HEK293 (cell line): ENCODE measurements around the gene TMEM179.
A peak's percentile ranks its signal among the peaks of the same experiment; 100 is the strongest.

Experiments used
- CTCF ChIA-PET: fragments of 350-600 bp; formaldehyde crosslinking; extraction: SDS; loops from one replicate; lab custom pipeline; 2021; ENCODE audit warnings: antibody characterized with exemption; lab: Yijun Ruan, JAX
- POLR2A ChIA-PET: fragments of 300-600 bp; formaldehyde crosslinking; extraction: SDS; loops from one replicate; lab custom pipeline; 2020; ENCODE audit warnings: antibody characterized with exemption, inconsistent platforms; lab: Yijun Ruan, JAX
- H3K27ac ChIP-seq: fragments of 200-500 bp; sonication (Bioruptor generic); 2 replicates; pipeline ENCODE4 v1.5.1; 2014; ENCODE audit warnings: low read depth, low read length, control low read depth, inconsistent platforms; ENCODE audit errors: extremely low read depth
- H3K36me3 ChIP-seq, 2 experiments: fragments of 200-500 bp in 1 of 2; sonication (Bioruptor generic) in 1 of 2; 1 replicate in 1 of 2; 2 replicates in 1 of 2; pipeline ENCODE4 v1.5.1; 2014 to 2017; ENCODE audit warnings: inconsistent platforms in 2 of 2, low read length in 2 of 2; ENCODE audit not compliant: control insufficient read depth in 2 of 2, insufficient read depth in 1 of 2
- H3K4me1 ChIP-seq: fragments of 200-500 bp; sonication (Bioruptor generic); 2 replicates; pipeline ENCODE4 v1.5.1; 2014; ENCODE audit warnings: mild to moderate bottlenecking, low read length, inconsistent platforms; ENCODE audit not compliant: control insufficient read depth, insufficient read depth
- H3K4me3 ChIP-seq: 2 replicates; pipeline ENCODE4 v1.5.1; 2011; ENCODE audit warnings: low read depth, mild to moderate bottlenecking, control low read depth, low read length, moderate library complexity
- H3K9me3 ChIP-seq: fragments of 200-500 bp; sonication (Bioruptor generic); 2 replicates; pipeline ENCODE4 v1.5.1; 2014; ENCODE audit warnings: low read depth, low read length, inconsistent platforms; ENCODE audit not compliant: control insufficient read depth, insufficient read depth
- EGR2 ChIP-seq: fragments of 450-650 bp; formaldehyde crosslinking; IDR thresholded peaks from 2 replicates; pipeline ENCODE4 v1.5.1; 2016; ENCODE audit warnings: low read depth, missing biosample characterization, missing genetic modification characterization
- GLI4 ChIP-seq: fragments of 450-650 bp; formaldehyde crosslinking; IDR thresholded peaks from 2 replicates; pipeline ENCODE4 v1.5.1; 2016; ENCODE audit warnings: missing biosample characterization, missing genetic modification characterization
- KLF1 ChIP-seq: fragments of 450-650 bp; formaldehyde crosslinking; IDR thresholded peaks from 2 replicates; pipeline ENCODE4 v1.5.1; 2016; ENCODE audit warnings: missing biosample characterization, missing genetic modification characterization
- KLF16 ChIP-seq: fragments of 450-650 bp; formaldehyde crosslinking; IDR thresholded peaks from 2 replicates; pipeline ENCODE4 v1.5.1; 2017; ENCODE audit warnings: missing biosample characterization, missing genetic modification characterization
- MZF1 ChIP-seq: fragments of 450-650 bp; formaldehyde crosslinking; IDR thresholded peaks from 2 replicates; pipeline ENCODE4 v1.5.1; 2017; ENCODE audit warnings: missing biosample characterization, missing genetic modification characterization, borderline replicate concordance
- PBX3 ChIP-seq: sonication (generic); formaldehyde crosslinking; IDR thresholded peaks from 2 replicates; pipeline ENCODE4 v1.8.1; 2022; ENCODE audit warnings: mild to moderate bottlenecking, moderate library complexity, missing genetic modification reagents
- PRDM2 ChIP-seq: fragments of 450-650 bp; formaldehyde crosslinking; IDR thresholded peaks from 2 replicates; pipeline ENCODE4 v1.5.1; 2016; ENCODE audit warnings: missing biosample characterization, missing genetic modification characterization, borderline replicate concordance
- YY2 ChIP-seq: fragments of 450-650 bp; formaldehyde crosslinking; IDR thresholded peaks from 2 replicates; pipeline ENCODE4 v1.5.1; 2016; ENCODE audit warnings: missing biosample characterization, missing genetic modification characterization
- ZBTB8A ChIP-seq: fragments of 450-650 bp; formaldehyde crosslinking; IDR thresholded peaks from 2 replicates; pipeline ENCODE4 v1.5.1; 2016; ENCODE audit warnings: missing biosample characterization, missing genetic modification characterization
- ZFHX2 ChIP-seq: fragments of 450-650 bp; formaldehyde crosslinking; conservative IDR thresholded peaks from 2 replicates; pipeline ENCODE4 v1.5.1; 2016; ENCODE audit warnings: missing biosample characterization, missing genetic modification characterization
- ZNF112 ChIP-seq: fragments of 450-650 bp; formaldehyde crosslinking; IDR thresholded peaks from 2 replicates; pipeline ENCODE4 v1.5.0; 2017; ENCODE audit warnings: missing biosample characterization, missing genetic modification characterization
- ZNF121 ChIP-seq: fragments of 450-650 bp; formaldehyde crosslinking; IDR thresholded peaks from 2 replicates; pipeline ENCODE4 v1.5.1; 2016; ENCODE audit warnings: missing biosample characterization, missing genetic modification characterization
- ZNF157 ChIP-seq: fragments of 450-650 bp; formaldehyde crosslinking; IDR thresholded peaks from 2 replicates; pipeline ENCODE4 v1.5.1; 2016; ENCODE audit warnings: missing biosample characterization, missing genetic modification characterization
- ZNF280C ChIP-seq: fragments of 450-650 bp; formaldehyde crosslinking; IDR thresholded peaks from 2 replicates; pipeline ENCODE4 v1.5.1; 2016; ENCODE audit warnings: missing biosample characterization, missing genetic modification characterization
- ZNF366 ChIP-seq: fragments of 450-650 bp; formaldehyde crosslinking; conservative IDR thresholded peaks from 2 replicates; pipeline ENCODE4 v1.5.1; 2016; ENCODE audit warnings: missing biosample characterization, missing genetic modification characterization
- ZNF391 ChIP-seq: fragments of 450-650 bp; formaldehyde crosslinking; IDR thresholded peaks from 2 replicates; pipeline ENCODE4 v1.5.1; 2016; ENCODE audit warnings: low read depth, missing biosample characterization, missing genetic modification characterization, borderline replicate concordance
- ZNF426 ChIP-seq: fragments of 450-650 bp; formaldehyde crosslinking; IDR thresholded peaks from 2 replicates; pipeline ENCODE4 v1.5.1; 2017; ENCODE audit warnings: missing biosample characterization, missing genetic modification characterization, mild to moderate bottlenecking, inconsistent platforms, moderate library complexity
- ZNF433 ChIP-seq: fragments of 450-650 bp; formaldehyde crosslinking; IDR thresholded peaks from 2 replicates; pipeline ENCODE4 v1.5.1; 2016; ENCODE audit warnings: missing biosample characterization, missing genetic modification characterization, low read depth
- ZNF600 ChIP-seq: fragments of 450-650 bp; formaldehyde crosslinking; IDR thresholded peaks from 2 replicates; pipeline ENCODE4 v1.5.1; 2016; ENCODE audit warnings: missing biosample characterization, missing genetic modification characterization
- ZNF621 ChIP-seq: fragments of 450-650 bp; formaldehyde crosslinking; IDR thresholded peaks from 2 replicates; pipeline ENCODE4 v1.5.1; 2017; ENCODE audit warnings: missing biosample characterization, missing genetic modification characterization
- ZNF639 ChIP-seq: fragments of 450-650 bp; formaldehyde crosslinking; IDR thresholded peaks from 2 replicates; pipeline ENCODE4 v1.5.1; 2016; ENCODE audit warnings: missing biosample characterization, missing genetic modification characterization
- ZNF785 ChIP-seq: fragments of 450-650 bp; formaldehyde crosslinking; IDR thresholded peaks from 2 replicates; pipeline ENCODE4 v1.5.1; 2016; ENCODE audit warnings: missing biosample characterization, missing genetic modification characterization
- ZSCAN5A ChIP-seq: fragments of 450-650 bp; formaldehyde crosslinking; IDR thresholded peaks from 2 replicates; pipeline ENCODE4 v1.5.1; 2016; ENCODE audit warnings: missing biosample characterization, missing genetic modification characterization

Gene TMEM179

GRCh38 chr14:104593241-104593701 is 11.3 kb downstream of the TMEM179 start:
- H3K9me3 ChIP-seq, result no peaks in the 10 kb centered on the region
- H3K4me1 ChIP-seq, result no peaks in the 10 kb centered on the region
- no peak overlapping the region for H3K4me3 ChIP-seq
- no peaks in the 10 kb centered on the region for H3K36me3 ChIP-seq
- no peak overlapping the region for H3K27ac ChIP-seq
- TF ChIP-seq ZNF639 (tag by site-specific recombination) (no peak), ZNF112 (tag by site-specific recombination) (no peak), ZBTB8A (no peak), KLF16 (tag by site-specific recombination) (no peak), KLF1 (no peak), MZF1 (tag by site-specific recombination) (no peak), PRDM2 (tag by site-specific recombination) (no peak), ZNF426 (tag by site-specific recombination) (no peak), PBX3 (CRISPR knock-in tag) (no peak), GLI4 (tag by site-specific recombination) (no peak), ZNF600 (no peak)
- ChIA-PET CTCF (interaction anchor here (0.5 kb wide), 1 partner anchor 456 kb away, joined by 3 read pairs; no protein-coding TSS in a partner anchor), POLR2A (no interaction called here)

GRCh38 chr14:104592785-104593184 is 11.8 kb downstream of the TMEM179 start:
- no peaks in the 10 kb centered on the region for H3K4me1 ChIP-seq
- POLR2A ChIA-PET, result no interaction called here
- H3K4me3 ChIP-seq, result no peak overlapping the region

GRCh38 chr14:104592292-104592672 is 12.3 kb downstream of the TMEM179 start:
- no peaks in the 10 kb centered on the region for H3K9me3 ChIP-seq
- no peaks in the 10 kb centered on the region for H3K36me3 ChIP-seq
- H3K27ac ChIP-seq, result no peak overlapping the region
- POLR2A ChIA-PET, result no interaction called here
- no peaks in the 10 kb centered on the region for H3K4me1 ChIP-seq
- H3K4me3 ChIP-seq, result no peak overlapping the region
- CTCF ChIA-PET, result no interaction called here
- TF ChIP-seq YY2 (tag by site-specific recombination) (peak; percentile 41; the same call in 1 of the 2 replicates), ZNF366 (tag by site-specific recombination) (no peak), ZSCAN5A (tag by site-specific recombination) (no peak), ZNF157 (tag by site-specific recombination) (no peak), ZNF621 (0 out of 2 replicates have a peak, but pooled peaks have one; percentile 20), ZFHX2 (tag by site-specific recombination) (peak; percentile 91), EGR2 (peak; percentile 80; the same call in 1 of the 2 replicates), ZNF280C (tag by site-specific recombination) (peak; percentile 94; the same call in 1 of the 2 replicates)

More at GRCh38 chr14:104592785-104593184, 11.8 kb downstream of the TMEM179 start:
- Histone ChIP-seq H3K9me3 (no peaks in the 10 kb centered on the region), H3K27ac (no peak overlapping the region), H3K36me3 (no peaks in the 10 kb centered on the region)
- CTCF ChIA-PET, result no interaction called here
- TF ChIP-seq ZNF391 (tag by site-specific recombination), result no peak
- TF ChIP-seq ZNF433, result no peak
- TF ChIP-seq ZNF785 (tag by site-specific recombination), result no peak
- TF ChIP-seq ZNF121 (tag by site-specific recombination), result no peak
